HepG2 (cell line): ENCODE data around the gene CFAP99. TPM values are rescaled to one million over a fixed set of nuclear protein-coding genes. Genes with fewer than 3 reads are reported as not detected.
A peak's percentile ranks its signal among the peaks of the same experiment; 100 is the strongest.

Source experiments
- ADNP ChIP-seq: sonication (generic); formaldehyde crosslinking; IDR thresholded peaks from 2 replicates; pipeline ENCODE4 v1.4.0; 2020; ENCODE audit warnings: missing genetic modification reagents
- CBX1 ChIP-seq: IDR thresholded peaks from one replicate; pipeline ENCODE4 v1.6.1; 2016; ENCODE audit warnings: antibody characterized with exemption, low read depth
- CHD4 ChIP-seq: fragments of 200-600 bp; sonication (generic); IDR thresholded peaks from 2 replicates; pipeline ENCODE4 v1.7.0; 2017; ENCODE audit warnings: mild to moderate bottlenecking, low read length, borderline replicate concordance
- E2F1 ChIP-seq: sonication (generic); formaldehyde crosslinking; IDR thresholded peaks from 2 replicates; pipeline ENCODE4 v1.5.0; 2020; ENCODE audit warnings: missing genetic modification reagents
- FOXP1 ChIP-seq, 2 experiments: fragments of 450-650 bp in 1 of 2; IDR thresholded peaks; 2 replicates each; pipeline ENCODE4 v1.6.1; 2017 to 2018; ENCODE audit warnings: antibody characterized with exemption in 1 of 2
- FOXP4 ChIP-seq: sonication (generic); formaldehyde crosslinking; IDR thresholded peaks from 2 replicates; pipeline ENCODE4 v1.4.0; 2020; ENCODE audit warnings: missing genetic modification reagents
- MAFK ChIP-seq, 2 experiments: IDR thresholded peaks in 1 of 2; conservative IDR thresholded peaks in 1 of 2; 2 replicates each; pipeline ENCODE4 v1.6.1; 2011; ENCODE audit warnings: improper control_type of control experiment in 2 of 2, low read length in 2 of 2
- NR2F2 ChIP-seq: IDR thresholded peaks from 2 replicates; pipeline ENCODE4 v1.6.1; 2012; ENCODE audit warnings: low read depth, inconsistent platforms, borderline replicate concordance
- PITX1 ChIP-seq: sonication (generic); formaldehyde crosslinking; IDR thresholded peaks from 2 replicates; pipeline ENCODE4 v1.5.1; 2020; ENCODE audit warnings: mild to moderate bottlenecking, missing genetic modification reagents
- POGZ ChIP-seq: sonication (generic); formaldehyde crosslinking; IDR thresholded peaks from 2 replicates; pipeline ENCODE4 v1.4.0; 2020; ENCODE audit warnings: mild to moderate bottlenecking, missing genetic modification reagents
- SIX1 ChIP-seq: sonication (generic); formaldehyde crosslinking; IDR thresholded peaks from 2 replicates; pipeline ENCODE4 v1.4.0; 2020; ENCODE audit warnings: missing genetic modification reagents, borderline replicate concordance
- SKIL ChIP-seq: sonication (generic); formaldehyde crosslinking; IDR thresholded peaks from 2 replicates; pipeline ENCODE4 v1.8.0; 2022; ENCODE audit warnings: missing genetic modification reagents, mild to moderate bottlenecking, moderate library complexity, borderline replicate concordance
- TFDP2 ChIP-seq: sonication (generic); formaldehyde crosslinking; IDR thresholded peaks from 2 replicates; pipeline ENCODE4 v1.4.0; 2020; ENCODE audit warnings: missing genetic modification reagents
- ZBTB8A ChIP-seq: sonication (generic); formaldehyde crosslinking; IDR thresholded peaks from 2 replicates; pipeline ENCODE4 v1.4.0; 2020; ENCODE audit warnings: mild to moderate bottlenecking, low read depth, missing genetic modification reagents, borderline replicate concordance
- ZEB1 ChIP-seq: IDR thresholded peaks from 2 replicates; pipeline ENCODE4 v1.6.1; 2012; ENCODE audit warnings: mild to moderate bottlenecking, low read depth, inconsistent platforms; ENCODE audit not compliant: insufficient replicate concordance
- ZKSCAN1 ChIP-seq: fragments of 150-350 bp; IDR thresholded peaks from 2 replicates; pipeline ENCODE4 v1.6.1; 2014; ENCODE audit warnings: low read length
- ZMAT3 ChIP-seq: sonication (generic); formaldehyde crosslinking; conservative IDR thresholded peaks from 2 replicates; pipeline ENCODE4 v1.7.0; 2021; ENCODE audit warnings: missing genetic modification reagents
- ZNF292 ChIP-seq: sonication (generic); formaldehyde crosslinking; IDR thresholded peaks from 2 replicates; pipeline ENCODE4 v1.8.1; 2022; ENCODE audit warnings: mild to moderate bottlenecking, low read depth, missing genetic modification reagents, borderline replicate concordance
- ZNF354B ChIP-seq: sonication (generic); formaldehyde crosslinking; IDR thresholded peaks from 2 replicates; pipeline ENCODE4 v1.8.0; 2022; ENCODE audit warnings: mild to moderate bottlenecking, missing genetic modification reagents
- ZNF557 ChIP-seq: sonication (generic); formaldehyde crosslinking; IDR thresholded peaks from 2 replicates; pipeline ENCODE4 v1.4.0; 2020; ENCODE audit warnings: missing genetic modification reagents
- ZNF709 ChIP-seq: sonication (generic); formaldehyde crosslinking; IDR thresholded peaks from 2 replicates; pipeline ENCODE4 v1.5.0; 2020; ENCODE audit warnings: mild to moderate bottlenecking, missing genetic modification reagents
- ZNF792 ChIP-seq: IDR thresholded peaks from 2 replicates; pipeline ENCODE4 v1.6.1; 2016
- polyA plus RNA-seq, 8 experiments: library from polyadenylated mRNA; depleted of rRNA in 3 of 8; stranded (reverse) in 7 of 8; unstranded in 1 of 8; fragments of >200 nt; fragmentation: Illumina TruSeq in 4 of 8; extraction: Trizol in 4 of 8; gene quantifications; 2 replicates each; pipeline versions ENCODE4 v1.2.1 to v1.2.3, GENCODE V29; 2011 to 2016; ENCODE audit warnings: low read depth in 4 of 8, missing spikeins in 1 of 8, mixed read lengths in 1 of 8; ENCODE audit not compliant: insufficient read depth in 1 of 8
- total RNA-seq, 5 experiments: library from RNA; depleted of rRNA; stranded (reverse); fragments of >200 nt; fragmentation: Illumina TruSeq; extraction: Trizol; gene quantifications; 2 replicates each; pipeline ENCODE4 v1.2.3, GENCODE V29; 2016; ENCODE audit warnings: low read depth in 1 of 5

The CFAP99 gene
- total and polyA plus RNA-seq, 2 of the 13 experiments (the other 11 are each of a cell fraction or from before 2014, with no cell fraction given), result not detected

DNA sequence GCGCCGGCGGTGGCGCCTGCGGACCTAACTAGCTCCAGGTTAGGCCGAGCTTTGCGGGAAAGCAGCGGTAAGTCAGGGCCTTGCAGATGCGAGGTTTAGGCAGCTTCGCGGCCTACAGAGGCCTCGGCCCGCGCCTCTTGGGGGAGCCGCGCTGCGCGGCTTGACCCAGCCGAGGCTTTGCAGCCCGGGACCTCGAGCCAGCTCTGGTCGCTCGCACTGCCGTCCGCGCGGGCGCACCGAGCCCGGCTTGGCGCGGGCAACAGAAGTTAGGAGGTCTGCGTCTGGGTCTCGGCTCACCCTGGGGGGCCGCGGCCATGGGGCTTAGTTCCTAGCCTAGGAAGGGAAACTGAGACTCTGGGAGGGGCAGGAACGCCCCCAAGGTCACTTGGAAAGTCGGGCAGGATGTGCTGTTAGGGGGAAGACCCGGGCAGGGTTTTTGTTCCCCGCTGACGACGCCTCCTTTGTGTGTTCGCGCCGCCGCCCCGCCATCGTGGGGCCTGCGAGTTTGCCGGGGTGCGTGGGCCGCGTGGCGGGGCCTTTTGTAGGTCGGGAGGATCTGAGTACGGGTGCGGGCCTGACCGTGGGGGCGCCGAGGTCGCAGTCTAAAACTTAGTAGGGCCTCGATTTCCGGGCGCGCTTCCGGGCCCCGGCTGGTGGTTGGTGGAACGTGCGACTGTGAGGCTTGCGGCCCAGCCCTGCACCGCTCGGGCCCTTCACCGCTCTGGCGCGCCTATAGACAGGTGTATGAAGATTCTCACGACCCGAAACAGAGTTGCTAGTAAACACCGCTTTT is 50.6 kb downstream of the CFAP99 start (continued):
- TF ChIP-seq FOXP1 (IDR thresholded peaks at IDR 0.05) (no peak), FOXP1 (CRISPR knock-in tag; IDR thresholded peaks at IDR 0.05) (no peak), ZNF292 (CRISPR knock-in tag) (no peak), POGZ (no peak), ZNF709 (CRISPR knock-in tag) (no peak; the same call in none of the 2 replicates), FOXP4 (CRISPR knock-in tag) (no peak), ZEB1 (no peak), NR2F2 (no peak), SKIL (no peak), CBX1 (no peak), ZKSCAN1 (no peak), SIX1 (CRISPR knock-in tag) (no peak), ZNF354B (CRISPR knock-in tag) (no peak), ZNF557 (no peak), CHD4 (no peak), ZBTB8A (CRISPR knock-in tag) (no peak), ADNP (no peak), E2F1 (CRISPR knock-in tag) (no peak), MAFK (conservative IDR thresholded peaks at IDR 0.05 in 1 of 2, IDR thresholded peaks at IDR 0.05 in 1 of 2; ENCODE audit: low read length in 2 of 2) (no peak), ZNF792 (CRISPR knock-in tag) (no peak), ZMAT3 (peak; percentile 86; the same call in 1 of the 2 replicates), PITX1 (no peak), TFDP2 (CRISPR knock-in tag) (peak; percentile 41)
